ENCODE measurements around the gene CDK4.

DNA sequence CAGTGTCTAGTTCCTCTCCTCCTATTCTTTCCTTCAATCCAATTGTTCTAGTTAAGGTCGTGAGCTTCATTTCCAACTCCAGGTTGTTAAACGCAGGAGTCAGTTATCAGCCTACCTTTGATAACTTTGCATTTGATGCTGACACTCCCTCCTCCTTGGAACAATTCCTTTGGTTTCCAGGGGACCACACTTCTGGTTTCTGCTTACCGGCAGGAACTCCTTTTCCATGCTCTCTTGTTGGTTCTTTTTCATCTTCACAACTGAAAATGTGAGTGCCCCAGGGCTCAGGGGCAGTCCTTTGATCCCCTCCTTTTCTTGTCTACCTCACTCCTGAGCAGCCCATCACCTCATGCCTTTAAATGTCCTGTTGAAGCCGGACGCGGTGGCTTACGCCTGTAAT lies 25.3 kb upstream of the CDK4 start:
- TF ChIP-seq TGIF2 (CRISPR knock-in tag; IDR thresholded peaks at IDR 0.05) (no peak), ZNF17 (CRISPR knock-in tag; IDR thresholded peaks at IDR 0.05) (no peak), MYC (CRISPR knock-in tag; IDR thresholded peaks at IDR 0.05; ENCODE audit: borderline replicate concordance) (no peak), SNAPC2 (CRISPR knock-in tag; IDR thresholded peaks at IDR 0.05) (no peak), ZNF160 (CRISPR knock-in tag; IDR thresholded peaks at IDR 0.05) (no peak), TRIM24 (CRISPR knock-in tag; IDR thresholded peaks at IDR 0.05) (no peak), RAD21 (CRISPR knock-in tag; IDR thresholded peaks at IDR 0.05) (no peak), ZFP36 (IDR thresholded peaks at IDR 0.05; ENCODE audit: borderline replicate concordance, low read depth, low read length, partially characterized antibody) (no peak), ZNF331 (CRISPR knock-in tag; IDR thresholded peaks at IDR 0.05) (no peak)
- TF ChIP-seq, protein P1, sequence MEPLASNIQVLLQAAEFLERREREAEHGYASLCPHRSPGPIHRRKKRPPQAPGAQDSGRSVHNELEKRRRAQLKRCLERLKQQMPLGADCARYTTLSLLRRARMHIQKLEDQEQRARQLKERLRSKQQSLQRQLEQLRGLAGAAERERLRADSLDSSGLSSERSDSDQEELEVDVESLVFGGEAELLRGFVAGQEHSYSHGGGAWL (CRISPR knock-in tag; IDR thresholded peaks at IDR 0.05) = no peak
